ENCODE data around the gene PPP5C. TPM values are rescaled to one million over a fixed set of nuclear protein-coding genes. Genes with fewer than 3 reads are reported as not detected.

The PPP5C gene
- total RNA-seq, 4 donors from 2014 or later = 24.1 to 68.4 (median 41.4) TPM

DNA sequence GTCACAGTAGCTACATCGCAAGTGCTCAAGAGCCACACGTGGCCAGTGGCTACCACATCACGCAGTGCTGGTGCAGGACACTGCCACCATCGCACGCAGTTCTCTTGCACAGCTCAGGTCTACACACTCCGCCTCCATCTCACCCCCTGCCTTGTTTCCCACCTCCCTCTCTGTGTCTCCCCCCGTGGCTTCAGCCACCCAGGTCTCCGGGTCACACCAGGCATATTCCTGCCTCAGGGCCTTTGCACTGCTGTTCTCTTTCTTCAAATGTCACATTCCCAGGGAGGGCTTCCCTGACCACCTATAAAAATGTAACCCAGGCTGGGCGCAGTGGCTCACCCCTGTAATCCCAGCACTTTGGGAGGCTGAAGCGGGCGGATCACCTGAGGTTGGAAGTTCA is 55.8 kb downstream of the PPP5C start:
- TF ChIP-seq, protein P1, sequence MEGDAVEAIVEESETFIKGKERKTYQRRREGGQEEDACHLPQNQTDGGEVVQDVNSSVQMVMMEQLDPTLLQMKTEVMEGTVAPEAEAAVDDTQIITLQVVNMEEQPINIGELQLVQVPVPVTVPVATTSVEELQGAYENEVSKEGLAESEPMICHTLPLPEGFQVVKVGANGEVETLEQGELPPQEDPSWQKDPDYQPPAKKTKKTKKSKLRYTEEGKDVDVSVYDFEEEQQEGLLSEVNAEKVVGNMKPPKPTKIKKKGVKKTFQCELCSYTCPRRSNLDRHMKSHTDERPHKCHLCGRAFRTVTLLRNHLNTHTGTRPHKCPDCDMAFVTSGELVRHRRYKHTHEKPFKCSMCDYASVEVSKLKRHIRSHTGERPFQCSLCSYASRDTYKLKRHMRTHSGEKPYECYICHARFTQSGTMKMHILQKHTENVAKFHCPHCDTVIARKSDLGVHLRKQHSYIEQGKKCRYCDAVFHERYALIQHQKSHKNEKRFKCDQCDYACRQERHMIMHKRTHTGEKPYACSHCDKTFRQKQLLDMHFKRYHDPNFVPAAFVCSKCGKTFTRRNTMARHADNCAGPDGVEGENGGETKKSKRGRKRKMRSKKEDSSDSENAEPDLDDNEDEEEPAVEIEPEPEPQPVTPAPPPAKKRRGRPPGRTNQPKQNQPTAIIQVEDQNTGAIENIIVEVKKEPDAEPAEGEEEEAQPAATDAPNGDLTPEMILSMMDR (IDR thresholded peaks at IDR 0.05; ENCODE audit: low read depth) = no peak

DNA sequence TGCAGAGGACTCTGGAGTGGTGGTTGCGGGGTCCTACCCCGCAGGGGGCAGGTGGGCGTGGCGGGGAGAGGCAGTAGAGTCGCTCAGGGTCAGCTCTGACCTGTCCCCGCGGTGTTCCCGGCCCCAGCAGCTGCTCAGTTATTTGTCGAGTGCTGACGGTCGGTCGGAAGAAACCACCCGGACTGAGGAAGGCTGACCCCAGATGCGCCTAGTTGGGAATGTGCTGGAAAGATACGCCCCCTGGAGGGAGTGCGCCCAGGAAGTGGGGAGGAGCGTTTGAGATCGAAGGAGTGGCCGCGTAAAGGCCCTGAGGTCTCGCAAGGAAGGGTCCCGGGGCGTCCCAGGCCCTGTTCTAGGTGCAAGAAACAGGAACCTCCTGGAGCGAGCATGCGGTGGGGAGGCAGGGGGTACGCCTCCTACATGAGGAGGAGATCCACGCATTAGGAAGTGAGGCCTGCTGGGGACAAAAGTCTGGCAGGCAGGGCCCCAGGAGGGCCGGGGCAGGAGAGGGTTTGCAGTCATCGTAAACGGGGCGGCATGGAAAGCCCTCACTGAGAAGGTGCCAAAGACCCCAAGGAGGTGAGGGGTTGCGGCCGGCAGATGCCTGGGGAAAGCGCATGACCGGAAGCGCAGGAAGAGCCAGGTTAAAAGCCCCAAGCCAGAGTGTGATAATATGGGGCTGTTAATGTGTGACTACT is 57.3 kb downstream of the PPP5C start:
- TF ChIP-seq, protein P1 (IDR thresholded peaks at IDR 0.05; ENCODE audit: low read depth) = no peak

DNA sequence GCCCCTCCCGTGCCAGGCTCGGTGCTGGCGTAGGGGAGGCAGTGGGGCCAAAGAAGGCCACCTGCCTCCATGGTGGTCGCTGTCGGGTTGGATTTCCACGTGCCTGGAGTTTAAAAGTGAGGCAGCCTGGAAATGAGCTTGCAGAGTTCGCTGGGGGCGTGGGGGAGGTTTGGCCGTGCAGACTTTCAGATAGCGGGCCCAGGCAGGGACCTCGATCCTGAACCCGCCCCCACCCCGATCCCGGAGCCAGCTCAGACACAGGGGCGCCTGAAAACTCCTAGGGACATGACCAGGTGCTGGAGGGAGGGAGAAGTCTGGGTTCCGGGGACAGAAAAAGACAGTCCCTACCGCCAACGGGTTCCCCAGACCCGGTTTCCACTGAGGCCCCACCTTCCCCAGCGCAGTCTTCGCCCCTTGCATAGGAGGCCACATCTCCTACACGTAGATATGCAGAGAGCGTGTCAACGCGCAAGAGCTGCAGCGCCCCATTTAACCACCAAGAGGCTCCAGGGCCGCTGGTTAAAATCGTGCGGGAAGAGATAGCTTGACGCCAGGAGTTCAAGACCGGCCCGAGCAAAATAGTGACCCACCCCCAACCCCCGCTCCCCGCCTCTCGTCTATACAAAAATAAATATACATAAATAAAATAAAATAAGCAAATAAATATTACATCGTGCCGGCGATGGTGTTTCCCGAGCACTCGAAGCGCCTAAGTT is 58.0 kb downstream of the PPP5C start:
- TF ChIP-seq, protein P1 (IDR thresholded peaks at IDR 0.05; ENCODE audit: low read depth) = no peak

DNA sequence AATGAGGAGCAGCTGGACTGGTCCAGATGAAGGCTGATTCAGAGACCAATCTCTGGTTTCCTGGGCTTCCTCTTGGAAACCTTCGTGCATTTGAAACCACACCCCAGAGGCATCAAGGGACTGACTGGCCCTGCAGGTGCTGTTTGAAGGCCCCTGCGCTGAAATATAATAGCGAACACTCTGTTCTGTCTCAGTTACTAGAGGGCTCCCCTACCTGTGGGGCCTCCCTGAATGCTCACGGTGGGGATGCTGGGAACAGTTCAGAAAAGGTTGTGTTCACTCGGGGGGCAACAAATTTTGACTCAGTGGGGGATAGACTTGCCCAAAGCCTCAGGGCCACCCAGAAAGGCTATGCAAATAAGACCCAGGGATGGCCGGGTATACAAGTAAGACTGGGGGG is 60.1 kb downstream of the PPP5C start:
- TF ChIP-seq, protein P1 (IDR thresholded peaks at IDR 0.05; ENCODE audit: low read depth) = no peak

DNA sequence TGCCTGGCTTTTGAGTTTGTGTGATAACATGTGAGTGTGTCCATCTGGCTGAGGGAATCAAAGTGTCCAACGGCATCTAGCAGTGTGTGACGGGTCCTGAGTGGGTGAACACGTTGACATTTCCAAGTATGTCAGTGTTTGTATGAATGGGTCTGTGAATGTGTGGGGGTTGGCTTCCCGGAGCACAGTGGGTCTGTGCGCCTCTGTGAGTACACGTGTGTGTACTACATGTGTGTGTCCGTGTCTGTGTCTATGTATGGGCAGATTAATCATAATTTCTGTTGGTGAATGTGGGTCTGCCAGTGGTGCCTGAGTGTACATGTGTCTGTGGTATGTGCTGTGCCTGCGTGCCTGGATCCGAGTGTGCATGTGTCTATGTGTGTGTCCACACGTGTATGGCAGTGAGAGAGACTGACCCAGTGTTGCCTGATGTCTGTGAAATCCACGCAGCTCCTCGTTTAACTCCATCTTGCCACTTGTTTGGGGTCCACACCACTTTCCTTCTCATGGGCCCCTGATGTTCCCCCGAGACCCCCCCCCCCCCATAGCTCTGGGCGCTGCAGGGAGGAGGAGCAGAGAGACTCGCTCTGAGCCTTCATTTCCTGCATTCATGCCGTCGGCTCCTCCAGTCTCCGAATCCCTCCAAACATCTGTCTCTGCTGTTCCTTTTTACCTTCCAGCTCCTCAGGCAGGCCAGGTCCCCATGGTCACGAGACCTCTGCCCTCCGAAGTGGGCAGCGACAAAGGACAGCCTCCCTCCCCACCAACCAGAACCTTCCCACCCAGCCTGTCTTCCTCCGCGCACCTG is 61.2 kb downstream of the PPP5C start:
- TF ChIP-seq, protein P1 (IDR thresholded peaks at IDR 0.05; ENCODE audit: low read depth) = no peak

DNA sequence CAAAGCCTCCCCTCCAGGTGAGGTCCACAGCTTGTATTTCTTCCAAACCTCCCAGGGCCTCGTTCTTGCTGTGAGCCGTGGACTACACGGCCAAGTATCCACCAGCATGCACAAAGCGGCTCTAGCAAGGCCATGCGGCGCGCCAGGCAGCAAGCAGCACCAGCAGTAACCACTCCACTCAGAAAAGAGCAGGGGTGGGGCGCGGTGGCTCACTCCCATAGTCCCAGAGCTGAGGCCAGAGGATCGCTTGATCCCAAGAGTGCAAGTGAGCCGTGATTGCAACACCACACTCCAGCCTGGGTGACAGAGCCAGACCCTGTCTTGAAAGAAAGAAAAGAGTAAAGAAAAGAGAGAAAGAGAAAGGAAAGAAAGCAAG is 61.8 kb downstream of the PPP5C start:
- TF ChIP-seq, protein P1 (IDR thresholded peaks at IDR 0.05; ENCODE audit: low read depth) = no peak

DNA sequence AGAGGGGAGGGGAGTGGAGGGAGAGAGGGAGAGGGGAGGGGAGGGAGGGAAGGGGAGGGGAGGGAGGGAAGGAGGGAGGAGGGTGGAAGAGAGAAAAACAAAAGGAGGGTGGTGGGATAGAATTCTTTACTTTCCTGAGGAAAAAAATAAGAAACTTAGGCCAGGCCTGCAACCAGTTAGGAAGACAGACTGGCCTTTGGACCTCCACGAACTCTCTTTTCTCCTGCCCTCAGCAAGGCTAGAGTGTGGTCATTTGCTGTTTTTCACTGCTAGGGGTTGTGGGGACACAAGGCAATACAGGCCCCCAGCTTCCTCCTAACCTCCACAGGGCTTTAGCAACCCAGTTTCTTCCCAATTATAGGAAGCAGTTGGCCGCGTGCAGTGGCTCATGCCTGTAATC is 62.3 kb downstream of the PPP5C start:
- TF ChIP-seq, protein P1 (IDR thresholded peaks at IDR 0.05; ENCODE audit: low read depth) = no peak

Measured in subcutaneous adipose tissue (tissue), 4 donors.